Adipocyte (in vitro differentiated cells): ENCODE data around the gene ALDOB.

ENCODE experiments used
- DNase-seq: peaks from one replicate; pipeline ENCODE4 v3.0.0-alpha.2; 2015; ENCODE audit warnings: low read depth
- H3K27me3 ChIP-seq: replicated peaks from 2 replicates; pipeline ENCODE4 v1.7.0; 2013; ENCODE audit warnings: mild to moderate bottlenecking, low read length, moderate library complexity; ENCODE audit not compliant: control insufficient read depth, insufficient read depth
- H3K36me3 ChIP-seq: 2 replicates; pipeline ENCODE4 v1.7.0; 2013; ENCODE audit warnings: low read length, mild to moderate bottlenecking, moderate library complexity; ENCODE audit not compliant: control insufficient read depth, insufficient read depth, severe bottlenecking
- H3K4me1 ChIP-seq: 2 replicates; pipeline ENCODE4 v1.7.0; 2013; ENCODE audit warnings: mild to moderate bottlenecking, low read length, moderate library complexity; ENCODE audit not compliant: control insufficient read depth, insufficient read depth
- H3K4me3 ChIP-seq: 2 replicates; pipeline ENCODE4 v1.7.0; 2013; ENCODE audit warnings: mild to moderate bottlenecking, low read length, moderate library complexity
- H3K9ac ChIP-seq: 2 replicates; pipeline ENCODE4 v1.7.0; 2013; ENCODE audit warnings: mild to moderate bottlenecking, low read length, moderate library complexity
- H3K9me3 ChIP-seq: 2 replicates; pipeline ENCODE4 v1.7.0; 2013; ENCODE audit warnings: mild to moderate bottlenecking, low read length, moderate library complexity; ENCODE audit not compliant: control insufficient read depth

ALDOB gene

DNA sequence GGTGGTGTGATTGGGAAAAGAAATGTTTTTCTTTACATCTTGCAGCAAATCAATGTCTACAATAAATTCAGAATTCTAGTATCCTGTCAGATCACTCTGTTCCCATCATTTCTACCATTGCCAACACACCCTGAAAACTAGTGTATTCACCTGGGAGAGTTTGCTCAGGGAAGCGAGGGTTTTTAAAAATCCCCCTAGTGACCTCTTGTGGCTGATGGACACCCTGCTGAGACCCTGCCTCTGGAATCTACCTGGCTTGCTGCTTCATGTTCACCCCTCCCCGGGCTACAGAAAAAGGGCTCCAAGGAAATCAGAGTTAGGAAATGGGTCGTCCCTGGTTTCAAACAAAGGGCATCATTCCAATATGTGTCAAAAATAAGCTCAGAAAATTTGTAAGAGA lies 21.4 kb upstream of the ALDOB start:
- no peak for DNase-seq
- no peaks in the 10 kb centered on the region for H3K36me3 ChIP-seq
- H3K27me3 ChIP-seq: peaks cover 14% of the 10 kb centered on the region
- peaks cover 32% of the 10 kb centered on the region for H3K4me1 ChIP-seq
- H3K9ac ChIP-seq: no peak overlapping the region
- no peak overlapping the region for H3K4me3 ChIP-seq
- no peaks in the 10 kb centered on the region for H3K9me3 ChIP-seq

GRCh38 chr9:101455656-101456240 lies 20.2 kb upstream of the ALDOB start:
- no peak overlapping the region for H3K9ac ChIP-seq
- H3K36me3 ChIP-seq: no peaks in the 10 kb centered on the region
- H3K4me3 ChIP-seq: no peak overlapping the region
- peaks cover 32% of the 10 kb centered on the region for H3K4me1 ChIP-seq
- DNase-seq: no peak
- H3K9me3 ChIP-seq: peaks cover 4% of the 10 kb centered on the region
- peaks cover 11% of the 10 kb centered on the region for H3K27me3 ChIP-seq

DNA sequence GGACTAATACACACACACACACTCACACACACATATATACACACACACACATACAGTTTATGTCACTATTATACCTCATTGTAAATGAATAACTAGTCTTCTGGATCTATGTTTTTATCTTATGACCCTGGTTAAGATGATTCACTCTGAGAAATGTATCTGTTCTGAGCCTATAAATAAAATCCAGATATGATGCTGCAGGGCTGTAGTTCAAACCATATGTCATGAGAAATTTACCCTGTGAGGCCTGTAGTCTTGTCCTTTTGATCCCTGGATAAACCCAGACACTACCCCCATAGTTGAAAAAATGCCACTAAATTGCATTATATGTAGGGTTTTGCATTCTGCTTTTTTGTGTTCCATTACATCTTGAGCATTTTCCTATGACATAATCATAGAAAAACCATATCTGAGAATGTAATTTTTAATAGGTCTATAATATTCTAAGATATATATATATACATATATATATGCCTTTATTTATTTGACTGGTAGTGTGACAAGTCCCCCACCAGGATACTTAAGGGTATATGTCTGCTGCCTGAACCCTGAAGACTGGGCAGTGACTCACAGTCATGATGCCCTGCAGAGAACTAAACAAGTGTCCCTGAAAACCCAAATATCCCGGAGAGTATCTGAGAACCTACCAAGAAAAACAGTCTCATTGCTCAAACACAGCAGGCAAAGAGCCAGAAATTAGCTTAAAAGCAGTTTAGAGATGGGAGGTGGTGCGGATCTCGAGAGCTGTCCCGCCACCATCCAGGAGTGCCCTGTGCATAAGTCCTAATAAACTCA lies 18.4 kb upstream of the ALDOB start:
- no peaks in the 10 kb centered on the region for H3K36me3 ChIP-seq
- no peak for DNase-seq
- H3K27me3 ChIP-seq: peaks cover 17% of the 10 kb centered on the region
- peaks cover 36% of the 10 kb centered on the region for H3K4me1 ChIP-seq
- H3K4me3 ChIP-seq: no peak overlapping the region
- no peak overlapping the region for H3K9ac ChIP-seq
- H3K9me3 ChIP-seq: peaks cover 4% of the 10 kb centered on the region

- H3K4me3 ChIP-seq: no peak overlapping the region
- H3K27me3 ChIP-seq: peaks cover 17% of the 10 kb centered on the region
- no peak overlapping the region for H3K9ac ChIP-seq
- no peaks in the 10 kb centered on the region for H3K36me3 ChIP-seq
- H3K9me3 ChIP-seq: peaks cover 4% of the 10 kb centered on the region
- no peak for DNase-seq
- H3K4me1 ChIP-seq: peaks cover 23% of the 10 kb centered on the region
Measured at GRCh38 chr9:101451498-101451897, 15.9 kb upstream of the ALDOB start.

DNA sequence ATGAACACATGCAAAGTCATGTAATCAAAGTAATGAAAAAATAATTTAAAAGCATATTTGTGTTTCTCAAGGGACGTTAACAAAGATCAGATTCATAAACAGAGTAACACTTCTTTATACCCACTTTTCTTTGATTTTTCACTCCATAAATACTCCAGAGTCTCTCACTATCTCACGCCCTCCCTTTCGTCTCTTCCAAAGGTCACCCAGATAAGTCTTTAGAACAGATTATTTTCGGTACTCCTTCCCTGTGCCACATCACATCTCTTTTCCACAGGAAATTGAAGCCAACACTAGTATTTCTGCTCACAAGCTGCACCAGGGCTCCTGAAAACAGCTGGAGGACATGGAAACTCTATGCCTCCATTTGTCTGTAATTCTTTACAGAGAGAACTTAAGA lies 15.4 kb upstream of the ALDOB start:
- Histone ChIP-seq H3K4me1 (peaks cover 17% of the 10 kb centered on the region), H3K36me3 (no peaks in the 10 kb centered on the region), H3K9ac (no peak overlapping the region), H3K4me3 (no peak overlapping the region), H3K27me3 (peaks cover 17% of the 10 kb centered on the region), H3K9me3 (peaks cover 4% of the 10 kb centered on the region)
- DNase-seq: no peak

DNA sequence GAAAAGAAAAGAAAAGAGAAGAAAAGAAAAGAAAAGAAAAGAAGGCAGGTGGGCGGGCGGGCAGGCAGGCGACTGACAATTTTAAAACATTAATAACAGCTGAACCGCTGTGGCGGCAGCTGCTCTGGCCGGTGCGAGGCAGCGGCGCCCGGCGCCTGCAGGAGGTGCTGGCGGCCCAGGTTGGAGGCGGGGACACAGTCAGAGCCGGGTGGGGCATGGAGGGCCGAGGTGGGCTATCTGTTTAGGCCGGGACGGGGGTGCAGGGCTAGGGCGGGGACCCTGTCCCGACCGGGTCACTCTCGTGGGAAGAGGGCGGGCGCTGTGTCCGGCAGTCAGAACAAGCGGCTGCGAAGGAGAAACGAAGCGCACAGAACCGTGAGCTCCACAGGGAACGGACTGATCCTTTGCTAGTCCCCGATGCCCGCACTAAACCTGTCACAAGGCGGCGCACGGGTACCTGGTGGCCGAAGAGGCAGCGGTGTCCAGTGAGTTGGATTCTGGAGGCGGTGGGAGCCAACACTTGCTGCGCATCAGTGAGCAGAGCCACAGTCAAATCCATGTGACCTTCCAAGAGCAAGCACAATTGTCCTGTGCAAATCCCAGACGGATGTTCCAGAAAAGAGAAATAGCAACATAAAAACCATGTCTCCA lies 13.6 kb upstream of the ALDOB start:
- DNase-seq: peak; percentile 84
- Histone ChIP-seq H3K36me3 (no peaks in the 10 kb centered on the region), H3K27me3 (peaks cover 17% of the 10 kb centered on the region), H3K9me3 (peaks cover 4% of the 10 kb centered on the region), H3K9ac (peak overlapping the region; percentile 58), H3K4me3 (peak overlapping the region; percentile 80), H3K4me1 (peaks cover 10% of the 10 kb centered on the region)

DNA sequence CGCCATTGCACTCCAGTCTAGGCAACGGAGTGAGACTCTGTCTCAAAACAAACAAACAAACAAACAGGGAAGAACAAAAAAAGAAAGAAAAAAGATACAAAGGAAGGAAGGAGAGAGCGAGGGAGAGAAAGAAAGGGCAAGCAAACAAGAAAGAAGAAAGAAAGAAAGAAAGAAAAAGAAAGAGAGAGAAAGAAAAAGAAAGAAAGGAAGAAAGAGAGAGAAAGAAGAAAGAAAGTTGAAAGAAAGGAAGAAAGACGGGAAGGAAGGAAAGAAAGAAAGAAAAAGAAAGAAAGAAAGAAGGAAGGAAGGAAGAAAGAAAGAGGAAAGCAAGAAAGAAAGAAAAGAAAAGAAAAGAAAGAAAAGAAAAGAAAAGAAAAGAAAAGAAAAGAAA lies 13.1 kb upstream of the ALDOB start:
- Histone ChIP-seq H3K36me3 (no peaks in the 10 kb centered on the region), H3K4me3 (no peak overlapping the region), H3K9me3 (peaks cover 4% of the 10 kb centered on the region), H3K27me3 (peaks cover 17% of the 10 kb centered on the region), H3K4me1 (peaks cover 10% of the 10 kb centered on the region), H3K9ac (no peak overlapping the region)
- DNase-seq: no peak

- no peak for DNase-seq
- Histone ChIP-seq H3K27me3 (peaks cover 29% of the 10 kb centered on the region), H3K9me3 (peaks cover 4% of the 10 kb centered on the region), H3K9ac (no peak overlapping the region), H3K4me3 (no peak overlapping the region), H3K4me1 (peaks cover 10% of the 10 kb centered on the region), H3K36me3 (no peaks in the 10 kb centered on the region)
Measured at GRCh38 chr9:101446732-101447131, 11.2 kb upstream of the ALDOB start.

DNA sequence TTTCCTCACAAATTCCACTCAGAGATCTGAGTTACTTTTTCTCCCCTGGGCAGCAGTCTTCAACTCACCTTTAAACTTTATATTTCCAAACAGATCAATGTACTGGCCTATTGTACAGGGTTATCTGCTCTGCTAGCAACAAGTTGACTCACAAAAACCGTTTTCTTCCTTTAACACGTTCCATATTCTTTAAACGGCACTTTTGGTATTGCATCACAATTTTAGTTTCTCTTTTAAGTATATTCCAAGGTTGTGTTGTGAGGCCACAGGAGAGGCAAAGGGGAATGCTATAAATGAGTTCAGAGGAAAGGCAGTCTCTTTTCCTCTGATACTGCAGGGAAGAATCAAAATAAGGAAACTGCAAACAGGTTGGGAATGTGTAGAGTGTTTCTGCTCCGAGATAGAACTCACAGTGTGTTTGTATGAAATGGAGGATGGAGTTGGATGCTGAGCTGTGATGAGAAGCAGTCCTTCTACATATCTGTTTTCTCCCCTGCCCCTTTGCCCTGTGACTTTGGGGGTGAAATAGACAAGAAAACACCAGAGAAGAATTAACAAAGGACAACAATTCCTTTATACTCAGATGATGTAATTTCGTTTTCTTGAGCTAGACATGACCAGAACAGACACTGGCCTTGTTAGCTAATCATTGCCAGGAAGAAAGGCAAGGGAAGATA lies 9.9 kb upstream of the ALDOB start:
- H3K4me3 ChIP-seq: peak overlapping the region; percentile 61
- H3K4me1 ChIP-seq: peaks cover 10% of the 10 kb centered on the region
- peaks cover 31% of the 10 kb centered on the region for H3K27me3 ChIP-seq
- no peaks in the 10 kb centered on the region for H3K9me3 ChIP-seq
- no peaks in the 10 kb centered on the region for H3K36me3 ChIP-seq
- H3K9ac ChIP-seq: peak overlapping the region; percentile 53
- DNase-seq: peak; percentile 73

DNA sequence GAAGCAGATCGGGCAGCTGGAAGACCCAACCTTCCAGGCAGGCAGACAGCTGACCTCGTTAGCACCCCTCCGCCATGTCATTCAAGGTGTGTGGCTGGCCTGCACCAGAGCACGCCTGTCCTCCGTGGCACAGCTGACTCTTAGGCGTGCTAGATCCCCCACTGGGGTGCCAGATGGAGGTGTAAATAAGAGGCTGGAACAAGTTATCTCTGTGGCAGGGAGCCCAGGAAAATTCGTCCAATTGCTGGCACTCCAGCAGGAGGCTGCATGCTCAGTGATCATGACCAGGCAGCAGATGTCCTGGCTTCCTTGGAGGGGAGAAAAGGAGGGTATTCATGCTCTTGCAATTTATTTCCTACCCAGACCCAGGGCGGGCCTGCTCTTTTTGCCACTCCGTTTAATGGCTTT lies 7.8 kb upstream of the ALDOB start:
- Histone ChIP-seq H3K4me3 (no peak overlapping the region), H3K9me3 (no peaks in the 10 kb centered on the region), H3K9ac (no peak overlapping the region), H3K4me1 (peaks cover 6% of the 10 kb centered on the region), H3K27me3 (peaks cover 22% of the 10 kb centered on the region), H3K36me3 (no peaks in the 10 kb centered on the region)
- DNase-seq: no peak

- DNase-seq: no peak
Measured at GRCh38 chr9:101442736-101443135, 7.2 kb upstream of the ALDOB start.

More at GRCh38 chr9:101442736-101443135, 7.2 kb upstream of the ALDOB start:
- no peak overlapping the region for H3K9ac ChIP-seq
- no peak overlapping the region for H3K4me3 ChIP-seq
- H3K9me3 ChIP-seq: no peaks in the 10 kb centered on the region
- no peaks in the 10 kb centered on the region for H3K36me3 ChIP-seq
- peaks cover 22% of the 10 kb centered on the region for H3K27me3 ChIP-seq
- H3K4me1 ChIP-seq: peaks cover 6% of the 10 kb centered on the region
